IMR-90 (cell line): ENCODE measurements around the gene ATP6AP1. TPM values are rescaled to one million over a fixed set of nuclear protein-coding genes. Genes with fewer than 3 reads are reported as not detected.

Experiments
- ATAC-seq: fragments of 200-7000 bp; cut with Tn5 transposase; 2 replicates; pipeline ENCODE4 v1.9.1; 2020; ENCODE audit warnings: low read depth, mild to moderate bottlenecking, moderate library complexity
- BruUV-seq: library from RNA; stranded (reverse); fragments of 400-500 nt; replicated peaks from 2 replicates; lab custom pipeline; 2021; lab: Mats Ljungman, UMichigan
- CTCF ChIA-PET: fragments of 300-600 bp; formaldehyde crosslinking; extraction: SDS; loops from one replicate; lab custom pipeline; 2021; ENCODE audit warnings: antibody characterized with exemption; lab: Yijun Ruan, JAX
- POLR2A ChIA-PET: fragments of 300-600 bp; sonication (Branson Sonifier 250); formaldehyde crosslinking; loops from one replicate; lab custom pipeline; 2022; ENCODE audit warnings: antibody characterized with exemption; ENCODE audit not compliant: unreplicated experiment; lab: Charles Lee
- DNase-seq: peaks from one replicate; pipeline ENCODE4 v3.0.0; 2013
- H2AFZ ChIP-seq: replicated peaks from 2 replicates; pipeline ENCODE3; 2013; ENCODE audit warnings: low read length, mild to moderate bottlenecking; ENCODE audit not compliant: poor library complexity
- H2AK5ac ChIP-seq: 2 replicates; pipeline ENCODE4 v1.6.1; 2013; ENCODE audit warnings: low read depth, low read length, inconsistent platforms
- H2AK9ac ChIP-seq: replicated peaks from 2 replicates; pipeline ENCODE3; 2013; ENCODE audit warnings: mild to moderate bottlenecking, low read depth, low read length, moderate library complexity; ENCODE audit not compliant: poor library complexity
- H2BK120ac ChIP-seq: 2 replicates; pipeline ENCODE4 v1.6.1; 2013; ENCODE audit warnings: low read depth, low read length, inconsistent platforms
- H2BK15ac ChIP-seq: 3 replicates; pipeline ENCODE4 v1.6.1; 2013; ENCODE audit warnings: low read depth, low read length, inconsistent platforms
- H2BK20ac ChIP-seq: 2 replicates; pipeline ENCODE4 v1.6.1; 2013; ENCODE audit warnings: low read depth, mild to moderate bottlenecking, inconsistent platforms, low read length, moderate library complexity
- H2BK5ac ChIP-seq: 2 replicates; pipeline ENCODE4 v1.6.1; 2013; ENCODE audit warnings: mild to moderate bottlenecking, low read depth, low read length, inconsistent platforms; ENCODE audit not compliant: poor library complexity, severe bottlenecking
- H3K14ac ChIP-seq: replicated peaks from 2 replicates; pipeline ENCODE4 v1.6.1; 2013; ENCODE audit warnings: low read depth, low read length, inconsistent platforms
- H3K18ac ChIP-seq: 2 replicates; pipeline ENCODE4 v1.6.1; 2013; ENCODE audit warnings: low read depth, low read length, control low read depth
- H3K23ac ChIP-seq: 2 replicates; pipeline ENCODE4 v1.6.1; 2013; ENCODE audit warnings: low read depth, low read length, inconsistent platforms
- H3K27ac ChIP-seq: 2 replicates; pipeline ENCODE4 v1.5.1; 2013; ENCODE audit warnings: mild to moderate bottlenecking, control low read depth, low read length; ENCODE audit not compliant: insufficient read depth
- H3K27me3 ChIP-seq: 2 replicates; pipeline ENCODE4 v1.6.1; 2013; ENCODE audit warnings: low read length; ENCODE audit not compliant: control insufficient read depth, insufficient read depth
- H3K36me3 ChIP-seq: 2 replicates; pipeline ENCODE4 v1.6.1; 2013; ENCODE audit warnings: low read length, mixed read lengths; ENCODE audit not compliant: control insufficient read depth, insufficient read depth
- H3K4ac ChIP-seq: 2 replicates; pipeline ENCODE4 v1.6.1; 2013; ENCODE audit warnings: low read depth, low read length, inconsistent platforms
- H3K4me1 ChIP-seq: 2 replicates; pipeline ENCODE4 v1.6.1; 2013; ENCODE audit warnings: low read length, mixed read lengths; ENCODE audit not compliant: control insufficient read depth, insufficient read depth
- H3K4me2 ChIP-seq: 2 replicates; pipeline ENCODE4 v1.6.1; 2013; ENCODE audit warnings: low read depth, mild to moderate bottlenecking, control low read depth, low read length, moderate library complexity
- H3K4me3 ChIP-seq: 2 replicates; pipeline ENCODE4 v1.5.1; 2013; ENCODE audit warnings: low read depth, mild to moderate bottlenecking, control low read depth, low read length, moderate library complexity; ENCODE audit not compliant: insufficient read depth
- H3K56ac ChIP-seq: 2 replicates; pipeline ENCODE4 v1.6.1; 2013; ENCODE audit warnings: low read length, inconsistent platforms; ENCODE audit not compliant: insufficient read depth; ENCODE audit errors: extremely low read depth
- H3K79me1 ChIP-seq, 2 experiments: 2 replicates each; pipeline ENCODE4 v1.6.1; 2013; ENCODE audit warnings: low read length in 2 of 2, inconsistent platforms in 1 of 2, low read depth in 1 of 2
- H3K9ac ChIP-seq: 2 replicates; pipeline ENCODE4 v1.6.1; 2013; ENCODE audit warnings: low read depth, low read length, control low read depth
- H3K9me1 ChIP-seq: 2 replicates; pipeline ENCODE4 v1.6.1; 2013; ENCODE audit warnings: low read length, inconsistent platforms; ENCODE audit not compliant: insufficient read depth
- H3K9me3 ChIP-seq: 2 replicates; pipeline ENCODE4 v1.6.1; 2013; ENCODE audit warnings: low read length; ENCODE audit not compliant: control insufficient read depth, insufficient read depth
- H4K20me1 ChIP-seq: 2 replicates; pipeline ENCODE4 v1.6.1; 2013; ENCODE audit warnings: low read length, inconsistent platforms; ENCODE audit not compliant: insufficient read depth
- H4K5ac ChIP-seq: 2 replicates; pipeline ENCODE4 v1.6.1; 2013; ENCODE audit warnings: mild to moderate bottlenecking, low read depth, low read length, control low read depth
- H4K8ac ChIP-seq, 2 experiments: 2 replicates each; pipeline ENCODE4 v1.6.1; 2013; ENCODE audit warnings: low read depth in 2 of 2, low read length in 2 of 2, control low read depth in 1 of 2, inconsistent platforms in 1 of 2
- H4K91ac ChIP-seq: 2 replicates; pipeline ENCODE4 v1.6.1; 2013; ENCODE audit warnings: low read depth, low read length, inconsistent platforms; ENCODE audit not compliant: insufficient read depth
- BHLHE40 ChIP-seq: fragments of 150-350 bp; IDR thresholded peaks from 2 replicates; pipeline ENCODE4 v1.6.1; 2016; ENCODE audit warnings: mild to moderate bottlenecking, low read depth, low read length
- CEBPB ChIP-seq: IDR thresholded peaks from 2 replicates; pipeline ENCODE4 v1.6.1; 2012; ENCODE audit warnings: low read depth, low read length, improper control_type of control experiment
- CHD1 ChIP-seq: IDR thresholded peaks from 2 replicates; pipeline ENCODE4 v1.6.1; 2012; ENCODE audit warnings: low read depth, low read length, improper control_type of control experiment
- ELK1 ChIP-seq: fragments of 150-350 bp; IDR thresholded peaks from 2 replicates; pipeline ENCODE4 v1.6.1; 2016; ENCODE audit warnings: low read depth, mild to moderate bottlenecking, low read length, moderate library complexity, borderline replicate concordance
- FOS ChIP-seq: fragments of 150-350 bp; IDR thresholded peaks from 2 replicates; pipeline ENCODE4 v1.6.1; 2016; ENCODE audit warnings: low read depth, low read length
- MAFK ChIP-seq: IDR thresholded peaks from 2 replicates; pipeline ENCODE4 v1.6.1; 2012; ENCODE audit warnings: low read depth, low read length, improper control_type of control experiment
- MXI1 ChIP-seq: IDR thresholded peaks from 2 replicates; pipeline ENCODE4 v1.6.1; 2012; ENCODE audit warnings: low read depth, mild to moderate bottlenecking, low read length, moderate library complexity, borderline replicate concordance
- NFE2L2 ChIP-seq: fragments of 150-350 bp; IDR thresholded peaks from 2 replicates; pipeline ENCODE4 v1.6.1; 2016; ENCODE audit warnings: low read depth, mild to moderate bottlenecking, low read length
- RCOR1 ChIP-seq: IDR thresholded peaks from 2 replicates; pipeline ENCODE4 v1.6.1; 2012; ENCODE audit warnings: mild to moderate bottlenecking, low read length, improper control_type of control experiment; ENCODE audit not compliant: insufficient replicate concordance
- RFX5 ChIP-seq: IDR thresholded peaks from 2 replicates; pipeline ENCODE4 v1.8.0; 2012; ENCODE audit warnings: low read depth, mild to moderate bottlenecking, low read length, moderate library complexity
- SMC3 ChIP-seq: fragments of 150-350 bp; IDR thresholded peaks from 2 replicates; pipeline ENCODE4 v1.6.1; 2016; ENCODE audit warnings: low read depth, mild to moderate bottlenecking, antibody characterized with exemption, low read length, moderate library complexity
- WGBS, 2 experiments: methylation state at CpG; one replicate each; pipeline versions ENCODE4 v1.1.5 to v1.1.7; 2013; ENCODE audit warnings: missing lambda C conversion rate in 2 of 2; ENCODE audit not compliant: insufficient read length in 1 of 2; ENCODE audit errors: extremely low coverage in 2 of 2; 5-methylcytosine and 5-hydroxymethylcytosine counted together
- dilution Hi-C: fragments of 300-500 bp; cut with HindIII; formaldehyde crosslinking; loops from one replicate; pipeline ENCODE4 v1.14.3; 2018; ENCODE audit warnings: low sequenced_read_pairs; ENCODE audit not compliant: unreplicated experiment
- in situ Hi-C: fragments of 300-500 bp; cut with MboI; formaldehyde crosslinking; loops from 3 replicates; pipeline ENCODE4 v1.14.3; 2019; ENCODE audit warnings: low sequenced_read_pairs, inconsistent platforms, mixed read lengths
- intact Hi-C: fragments of 100-400 bp; cut with micrococcal nuclease; formaldehyde crosslinking; loops from 2 replicates; pipeline ENCODE4 v1.10.0; 2022
- polyA plus RNA-seq, 3 experiments: library from polyadenylated mRNA; depleted of rRNA; stranded (reverse); fragments of >200 nt; gene quantifications; 2 replicates each; pipeline ENCODE4 v1.2.3, GENCODE V29; 2012; ENCODE audit warnings: low replicate concordance in 1 of 3
- total RNA-seq: library from RNA; depleted of rRNA; stranded (reverse); fragments of >200 nt; gene quantifications from 2 replicates; pipeline ENCODE4 v1.2.3, GENCODE V29; 2012

Gene ATP6AP1
- total and polyA plus RNA-seq, 2 of the 4 experiments (the other 2 are of a cell fraction) = 13.8 to 96.7 TPM

GRCh38 chrX:154450312-154450711 is 21.8 kb downstream of the ATP6AP1 start:
- H2AFZ ChIP-seq = peak overlapping the region; percentile 21
- no peak overlapping the region for H3K56ac ChIP-seq
- H2BK20ac ChIP-seq = no peak overlapping the region
- H3K36me3 ChIP-seq = peaks cover 47% of the 10 kb centered on the region
- WGBS, 2 experiments = 94% methylated on average over 8 of the region's 17 CpGs; no CpG with 5 or more reads in 1 of the 2 experiments
- no peak overlapping the region for H3K9ac ChIP-seq
- peaks cover 2% of the 10 kb centered on the region; the same call in 1 of the 2 replicates for H3K4me1 ChIP-seq
- H3K9me1 ChIP-seq = no peaks in the 10 kb centered on the region
- H2BK15ac ChIP-seq = no peak overlapping the region
- H3K23ac ChIP-seq = no peak overlapping the region
- H2AK5ac ChIP-seq = no peak overlapping the region
- no peak overlapping the region for H3K4me3 ChIP-seq
- H2AK9ac ChIP-seq = no peak overlapping the region
- H3K9me3 ChIP-seq = no peaks in the 10 kb centered on the region; the same call in 1 of the 2 replicates
- in situ Hi-C loops = no loop called here
- H4K8ac ChIP-seq = no peak overlapping the region
- intact Hi-C loops = no loop called here
- peaks cover 0 to 22% of the 10 kb centered on the region in 2 experiments; a peak in 2 of 4 replicates for H3K79me1 ChIP-seq
- no peak overlapping the region for H3K14ac ChIP-seq
- ChIA-PET CTCF (no interaction called here), POLR2A (no interaction called here)
- dilution Hi-C loops = no loop called here
- H2BK5ac ChIP-seq = no peak overlapping the region
- BruUV-seq = no TSS peak
- H4K5ac ChIP-seq = no peak overlapping the region
- ATAC-seq (no peak), DNase-seq (no peak)
- H4K20me1 ChIP-seq = no peaks in the 10 kb centered on the region; the same call in 1 of the 2 replicates
- H4K91ac ChIP-seq = no peak overlapping the region
- H2BK120ac ChIP-seq = no peak overlapping the region
- no peaks in the 10 kb centered on the region for H3K27me3 ChIP-seq
- H3K18ac ChIP-seq = no peak overlapping the region
- no peak overlapping the region for H3K4me2 ChIP-seq
- TF ChIP-seq SMC3 (no peak), MXI1 (no peak), BHLHE40 (no peak), NFE2L2 (no peak), RFX5 (no peak), MAFK (no peak), RCOR1 (no peak), CHD1 (no peak), CEBPB (no peak), FOS (no peak), ELK1 (no peak)
- no peak overlapping the region for H3K27ac ChIP-seq
- H3K4ac ChIP-seq = no peak overlapping the region
